ENCODE data around the gene YLPM1.

- TF ChIP-seq CTBP1 (IDR thresholded peaks at IDR 0.05; ENCODE audit: borderline replicate concordance) (no peak), LEF1 (IDR thresholded peaks at IDR 0.05; ENCODE audit: borderline replicate concordance) (no peak)
These were observed 96.8 kb downstream of the YLPM1 start for GRCh38 chr14:74859757-74860552.

Measured in HEK293T (cell line).